GM12892 (cell line): ENCODE measurements around the gene PSD2.

Experiments
- DNase-seq: peaks from one replicate; pipeline ENCODE4 v3.0.0; 2011; ENCODE audit not compliant: insufficient read length
- FAIRE-seq: peaks from 2 replicates; lab custom pipeline; 2011; peaks lifted over from hg19 to GRCh38; lab: Jason Lieb, UNC
- POLR2A ChIP-seq: IDR thresholded peaks from 2 replicates; pipeline ENCODE4 v1.6.1; 2011; ENCODE audit warnings: low read depth, low read length, control low read depth
- POLR2AphosphoS5 ChIP-seq: IDR thresholded peaks from 2 replicates; pipeline ENCODE4 v1.6.1; 2011; ENCODE audit warnings: low read depth, low read length, control low read depth
- TAF1 ChIP-seq: IDR thresholded peaks from 2 replicates; pipeline ENCODE4 v1.6.1; 2011; ENCODE audit warnings: low read depth, mild to moderate bottlenecking, control low read depth, low read length, borderline replicate concordance

PSD2 gene

GRCh38 chr5:139767960-139768359 is 27.6 kb upstream of the PSD2 start:
- TF ChIP-seq POLR2A (no peak), TAF1 (no peak), POLR2AphosphoS5 (no peak)
- DNase-seq, result no peak
- FAIRE-seq, result no peak

- DNase-seq (no peak), FAIRE-seq (no peak)
- TF ChIP-seq POLR2AphosphoS5 (no peak), POLR2A (no peak), TAF1 (no peak)
These were observed 26.7 kb upstream of the PSD2 start for GRCh38 chr5:139768807-139769465.

GRCh38 chr5:139769477-139769876 is 26.1 kb upstream of the PSD2 start:
- no peak for DNase-seq
- no peak for FAIRE-seq
- no peak for TF ChIP-seq POLR2A
- TF ChIP-seq TAF1, result no peak
- no peak for TF ChIP-seq POLR2AphosphoS5

GRCh38 chr5:139770722-139771121 is 24.9 kb upstream of the PSD2 start:
- DNase-seq (no peak), FAIRE-seq (no peak)
- TF ChIP-seq POLR2AphosphoS5 (no peak), TAF1 (no peak), POLR2A (no peak)

GRCh38 chr5:139772089-139772791 is 23.4 kb upstream of the PSD2 start:
- FAIRE-seq (no peak), DNase-seq (no peak)
- no peak for TF ChIP-seq POLR2A
- TF ChIP-seq POLR2AphosphoS5, result no peak
- TF ChIP-seq TAF1, result no peak

- no peak for DNase-seq
- no peak for TF ChIP-seq TAF1
- TF ChIP-seq POLR2AphosphoS5, result no peak
- no peak for TF ChIP-seq POLR2A
These were observed 22.5 kb upstream of the PSD2 start for GRCh38 chr5:139772927-139773690.

GRCh38 chr5:139774980-139775661 is 20.5 kb upstream of the PSD2 start:
- FAIRE-seq (peak; percentile 90), DNase-seq (peak; percentile 89)
- TF ChIP-seq TAF1 (no peak), POLR2AphosphoS5 (no peak)

More at GRCh38 chr5:139772927-139773690, 22.5 kb upstream of the PSD2 start:
- FAIRE-seq, result no peak

- no peak for FAIRE-seq
- DNase-seq, result no peak
- TF ChIP-seq POLR2A (no peak), POLR2AphosphoS5 (no peak), TAF1 (no peak)
These were observed 19.7 kb upstream of the PSD2 start for GRCh38 chr5:139775872-139776271.

GRCh38 chr5:139776861-139777260 is 18.7 kb upstream of the PSD2 start:
- DNase-seq (no peak), FAIRE-seq (no peak)
- TF ChIP-seq TAF1 (no peak), POLR2A (no peak), POLR2AphosphoS5 (no peak)

GRCh38 chr5:139783436-139783965 is 12.1 kb upstream of the PSD2 start:
- FAIRE-seq (no peak), DNase-seq (no peak)
- TF ChIP-seq POLR2AphosphoS5, result no peak
- no peak for TF ChIP-seq TAF1
- no peak for TF ChIP-seq POLR2A

- TF ChIP-seq POLR2A, result no peak
- no peak for TF ChIP-seq TAF1
- TF ChIP-seq POLR2AphosphoS5, result no peak
- no peak for DNase-seq
- no peak for FAIRE-seq
These were observed 11.1 kb upstream of the PSD2 start for GRCh38 chr5:139784488-139784887.
